Thymus (tissue), 11 donors: ENCODE data around the gene HIVEP3. TPM values are rescaled to one million over a fixed set of nuclear protein-coding genes. Genes with fewer than 3 reads are reported as not detected.
A peak's percentile ranks its signal among the peaks of the same experiment; 100 is the strongest.

Experiments used
- DNase-seq, 9 donors: peaks; one replicate each; pipeline ENCODE4 v3.0.0-alpha.2; 2013; ENCODE audit warnings: low spot score in 9 of 9, low read depth in 6 of 9, missing footprints in 1 of 9
- H3K27ac ChIP-seq, 2 donors: one replicate each; pipeline ENCODE4 v1.5.1; 2013; ENCODE audit warnings: control low read depth in 1 of 2, low read depth in 1 of 2, low read length in 1 of 2, mild to moderate bottlenecking in 1 of 2, moderate library complexity in 1 of 2
- H3K27me3 ChIP-seq, 2 donors: one replicate each; pipeline ENCODE4 v1.5.1; 2013; ENCODE audit warnings: low read length in 1 of 2; ENCODE audit not compliant: control insufficient read depth in 2 of 2, insufficient read depth in 1 of 2
- H3K36me3 ChIP-seq, 2 donors: one replicate each; pipeline ENCODE4 v1.5.1; 2013; ENCODE audit warnings: low read length in 1 of 2, mild to moderate bottlenecking in 1 of 2, moderate library complexity in 1 of 2; ENCODE audit not compliant: control insufficient read depth in 2 of 2, insufficient read depth in 2 of 2
- H3K4me1 ChIP-seq, 2 donors: one replicate each; pipeline ENCODE4 v1.5.1; 2013; ENCODE audit warnings: low read length in 2 of 2; ENCODE audit not compliant: control insufficient read depth in 2 of 2, insufficient read depth in 2 of 2
- H3K4me3 ChIP-seq, 2 donors: one replicate each; pipeline ENCODE4 v1.5.1; 2013; ENCODE audit warnings: low read length in 2 of 2, control low read depth in 1 of 2, mild to moderate bottlenecking in 1 of 2
- H3K9me3 ChIP-seq, 2 donors: one replicate each; pipeline ENCODE4 v1.5.1; 2013; ENCODE audit warnings: low read length in 1 of 2, mild to moderate bottlenecking in 1 of 2; ENCODE audit not compliant: control insufficient read depth in 2 of 2, insufficient read depth in 1 of 2
- WGBS: extraction: QIAGEN DNeasy Blood & Tissue Kit; methylation state at CpG from one replicate; pipeline ENCODE4 v1.1.7; 2013; 5-methylcytosine and 5-hydroxymethylcytosine counted together
- polyA plus RNA-seq: library from polyadenylated mRNA; stranded (reverse); fragments of 200-250 nt; gene quantifications from one replicate; pipeline ENCODE4 v1.2.3, GENCODE V29; 2013
- total RNA-seq: library from RNA; stranded (reverse); fragments of 120-200 nt; gene quantifications from one replicate; pipeline ENCODE4 v1.2.4, GENCODE V29; 2013
- donor health status: healthy.

HIVEP3 gene
- total and polyA plus RNA-seq, 2 donors: 6.7 to 12.1 TPM

- H3K4me3 ChIP-seq: no peak overlapping the region
- no peaks in the 10 kb centered on the region for H3K27me3 ChIP-seq
- peak overlapping the region in 1 of 2 donors; percentile 46 for H3K27ac ChIP-seq
- WGBS: 31% methylated on average over 18 of the region's 18 CpGs
- H3K36me3 ChIP-seq: peaks cover 21 to 73% of the 10 kb centered on the region in 2 donors
- H3K9me3 ChIP-seq: no peaks in the 10 kb centered on the region
- peak; percentile 58 to 95 (median 84) for DNase-seq
- peaks cover 6 to 27% of the 10 kb centered on the region in 2 donors for H3K4me1 ChIP-seq
Observed at GRCh38 chr1:41573785-41574713, 344.7 kb downstream of the HIVEP3 start.

GRCh38 chr1:41573194-41573593 lies 345.5 kb downstream of the HIVEP3 start:
- no peak for DNase-seq
- WGBS: 99% methylated on average over 3 of the region's 3 CpGs
- Histone ChIP-seq H3K36me3 (peaks cover 21 to 70% of the 10 kb centered on the region in 2 donors), H3K9me3 (no peaks in the 10 kb centered on the region), H3K27ac (no peak overlapping the region), H3K27me3 (no peaks in the 10 kb centered on the region), H3K4me1 (peaks cover 6 to 27% of the 10 kb centered on the region in 2 donors), H3K4me3 (no peak overlapping the region)

- DNase-seq: no peak
- H3K36me3 ChIP-seq: peaks cover 23 to 67% of the 10 kb centered on the region in 2 donors
- H3K4me3 ChIP-seq: no peak overlapping the region
- no peak overlapping the region for H3K27ac ChIP-seq
- WGBS: 79% methylated on average over 5 of the region's 5 CpGs
- H3K9me3 ChIP-seq: no peaks in the 10 kb centered on the region
- peaks cover 6 to 27% of the 10 kb centered on the region in 2 donors for H3K4me1 ChIP-seq
- no peaks in the 10 kb centered on the region for H3K27me3 ChIP-seq
Observed at GRCh38 chr1:41572224-41572623, 346.5 kb downstream of the HIVEP3 start.

GRCh38 chr1:41571041-41571440 lies 347.7 kb downstream of the HIVEP3 start:
- Histone ChIP-seq H3K27ac (no peak overlapping the region), H3K4me1 (peaks cover 6 to 22% of the 10 kb centered on the region in 2 donors), H3K4me3 (no peak overlapping the region), H3K27me3 (no peaks in the 10 kb centered on the region), H3K36me3 (peaks cover 30 to 72% of the 10 kb centered on the region in 2 donors), H3K9me3 (no peaks in the 10 kb centered on the region)
- 97% methylated on average over 3 of the region's 3 CpGs for WGBS
- no peak for DNase-seq

- H3K4me3 ChIP-seq: no peak overlapping the region
- DNase-seq: no peak
- H3K36me3 ChIP-seq: peaks cover 24 to 60% of the 10 kb centered on the region in 2 donors
- H3K9me3 ChIP-seq: no peaks in the 10 kb centered on the region
- no peaks in the 10 kb centered on the region for H3K4me1 ChIP-seq
- WGBS: 95% methylated on average over 9 of the region's 9 CpGs
- no peaks in the 10 kb centered on the region for H3K27me3 ChIP-seq
- no peak overlapping the region for H3K27ac ChIP-seq
Observed at GRCh38 chr1:41568204-41568603, 350.5 kb downstream of the HIVEP3 start.

- H3K36me3 ChIP-seq: peaks cover 22 to 55% of the 10 kb centered on the region in 2 donors
- no peak overlapping the region for H3K4me3 ChIP-seq
- H3K27me3 ChIP-seq: no peaks in the 10 kb centered on the region
- WGBS: 95% methylated on average over 2 of the region's 2 CpGs
- H3K9me3 ChIP-seq: no peaks in the 10 kb centered on the region
- no peak overlapping the region for H3K27ac ChIP-seq
- H3K4me1 ChIP-seq: no peaks in the 10 kb centered on the region
- DNase-seq: no peak
Observed at GRCh38 chr1:41566969-41567368, 351.8 kb downstream of the HIVEP3 start.

- WGBS: 94% methylated on average over 5 of the region's 5 CpGs
- Histone ChIP-seq H3K27ac (no peak overlapping the region), H3K9me3 (no peaks in the 10 kb centered on the region), H3K27me3 (no peaks in the 10 kb centered on the region), H3K4me3 (no peak overlapping the region), H3K4me1 (no peaks in the 10 kb centered on the region), H3K36me3 (peaks cover 17 to 53% of the 10 kb centered on the region in 2 donors)
- DNase-seq: no peak
Observed at GRCh38 chr1:41566274-41566885, 352.3 kb downstream of the HIVEP3 start.

GRCh38 chr1:41564741-41565475 lies 353.8 kb downstream of the HIVEP3 start:
- peaks cover 21 to 55% of the 10 kb centered on the region in 2 donors for H3K36me3 ChIP-seq
- no peaks in the 10 kb centered on the region for H3K4me1 ChIP-seq
- H3K4me3 ChIP-seq: no peak overlapping the region
- H3K27ac ChIP-seq: no peak overlapping the region
- 94% methylated on average over 9 of the region's 9 CpGs for WGBS
- H3K27me3 ChIP-seq: no peaks in the 10 kb centered on the region
- DNase-seq: no peak
- H3K9me3 ChIP-seq: no peaks in the 10 kb centered on the region

GRCh38 chr1:41562328-41562727 lies 356.4 kb downstream of the HIVEP3 start:
- Histone ChIP-seq H3K9me3 (peaks cover 0 to 2% of the 10 kb centered on the region in 2 donors), H3K36me3 (peaks cover 34 to 61% of the 10 kb centered on the region in 2 donors), H3K4me3 (no peak overlapping the region), H3K27me3 (no peaks in the 10 kb centered on the region), H3K27ac (no peak overlapping the region), H3K4me1 (no peaks in the 10 kb centered on the region)
- DNase-seq: no peak
